Endodermal cell (in vitro differentiated cells): ENCODE measurements around the gene N4BP2. TPM values are rescaled to one million over a fixed set of nuclear protein-coding genes. Genes with fewer than 3 reads are reported as not detected.

ENCODE experiments used
- DNase-seq: peaks from one replicate; pipeline ENCODE4 v3.0.0-alpha.2; 2017
- H3K27ac ChIP-seq: 2 replicates; pipeline ENCODE4 v1.5.1; 2013; ENCODE audit warnings: mild to moderate bottlenecking, low read depth, low read length, moderate library complexity
- H3K27me3 ChIP-seq: 2 replicates; pipeline ENCODE4 v1.6.1; 2013; ENCODE audit warnings: mild to moderate bottlenecking, low read length, moderate library complexity; ENCODE audit not compliant: insufficient read depth, control insufficient read depth, poor library complexity, severe bottlenecking
- H3K36me3 ChIP-seq: 2 replicates; pipeline ENCODE4 v1.7.0; 2013; ENCODE audit warnings: mild to moderate bottlenecking, low read length, moderate library complexity; ENCODE audit not compliant: control insufficient read depth, insufficient read depth
- H3K4me1 ChIP-seq: one replicate; pipeline ENCODE4 v1.7.0; 2013; ENCODE audit warnings: low read length; ENCODE audit not compliant: control insufficient read depth, insufficient read depth
- H3K4me3 ChIP-seq: 2 replicates; pipeline ENCODE4 v1.5.1; 2013; ENCODE audit warnings: mild to moderate bottlenecking, low read length, moderate library complexity
- H3K9ac ChIP-seq: 2 replicates; pipeline ENCODE4 v1.6.1; 2013; ENCODE audit warnings: mild to moderate bottlenecking, low read length, moderate library complexity; ENCODE audit not compliant: poor library complexity, severe bottlenecking; ENCODE audit errors: extremely low read depth
- H3K9me3 ChIP-seq: 2 replicates; pipeline ENCODE4 v1.6.1; 2013; ENCODE audit warnings: mild to moderate bottlenecking, low read length, moderate library complexity; ENCODE audit not compliant: control insufficient read depth
- H3K27ac Mint-ChIP-seq: 2 replicates; pipeline ENCODE4 v1.8.0; 2020; ENCODE audit warnings: mixed read lengths
- H3K27me3 Mint-ChIP-seq: 2 replicates; pipeline ENCODE4 v1.8.0; 2021; ENCODE audit warnings: mild to moderate bottlenecking, mixed read lengths; ENCODE audit not compliant: insufficient read depth
- H3K36me3 Mint-ChIP-seq: 2 replicates; pipeline ENCODE4 v1.8.0; 2020; ENCODE audit warnings: low read depth, mixed read lengths
- H3K4me1 Mint-ChIP-seq: 2 replicates; pipeline ENCODE4 v1.8.0; 2020; ENCODE audit warnings: mixed read lengths
- H3K4me3 Mint-ChIP-seq: 2 replicates; pipeline ENCODE4 v1.8.0; 2020; ENCODE audit warnings: mild to moderate bottlenecking, moderate library complexity, mixed read lengths
- H3K9me3 Mint-ChIP-seq: 2 replicates; pipeline ENCODE4 v1.8.0; 2020; ENCODE audit warnings: mild to moderate bottlenecking, mixed read lengths
- WGBS, 2 experiments: methylation state at CpG; one replicate each; pipeline versions ENCODE4 v1.1.5 to v1.1.7; 2013; ENCODE audit warnings: missing lambda C conversion rate in 2 of 2, mixed read lengths in 1 of 2; ENCODE audit not compliant: insufficient coverage in 1 of 2, insufficient read length in 1 of 2; 5-methylcytosine and 5-hydroxymethylcytosine counted together
- total RNA-seq, 2 donors: library from RNA; stranded (reverse); fragmentation: NEBNext Ultra II Directional in 1 of 2; extraction: Animal tissue kit (Norgen Biotek cat#: 25700) in 1 of 2; gene quantifications; 2 replicates in 1 of 2; 3 replicates in 1 of 2; pipeline ENCODE4 v1.2.1, GENCODE V29; 2021
- TF ChIP-seq, protein P1 (sequence below): fragments of 200-600 bp; sonication (generic); conservative IDR thresholded peaks from 2 replicates; pipeline ENCODE4 v1.5.0; 2021; ENCODE audit warnings: antibody characterized with exemption, mild to moderate bottlenecking

Gene N4BP2
- total RNA-seq, 2 donors from 2014 or later: 37.1 to 44.0 TPM

GRCh38 chr4:40202474-40202873, 145.8 kb downstream of the N4BP2 start:
- no peak overlapping the region for H3K9ac ChIP-seq
- H3K27me3 ChIP-seq: no peaks in the 10 kb centered on the region
- DNase-seq: no peak
- H3K36me3 Mint-ChIP-seq: no peaks in the 10 kb centered on the region
- H3K27ac Mint-ChIP-seq: no peak overlapping the region
- no peaks in the 10 kb centered on the region for H3K9me3 ChIP-seq
- H3K4me1 Mint-ChIP-seq: peaks cover 30% of the 10 kb centered on the region
- TF ChIP-seq, protein P1, sequence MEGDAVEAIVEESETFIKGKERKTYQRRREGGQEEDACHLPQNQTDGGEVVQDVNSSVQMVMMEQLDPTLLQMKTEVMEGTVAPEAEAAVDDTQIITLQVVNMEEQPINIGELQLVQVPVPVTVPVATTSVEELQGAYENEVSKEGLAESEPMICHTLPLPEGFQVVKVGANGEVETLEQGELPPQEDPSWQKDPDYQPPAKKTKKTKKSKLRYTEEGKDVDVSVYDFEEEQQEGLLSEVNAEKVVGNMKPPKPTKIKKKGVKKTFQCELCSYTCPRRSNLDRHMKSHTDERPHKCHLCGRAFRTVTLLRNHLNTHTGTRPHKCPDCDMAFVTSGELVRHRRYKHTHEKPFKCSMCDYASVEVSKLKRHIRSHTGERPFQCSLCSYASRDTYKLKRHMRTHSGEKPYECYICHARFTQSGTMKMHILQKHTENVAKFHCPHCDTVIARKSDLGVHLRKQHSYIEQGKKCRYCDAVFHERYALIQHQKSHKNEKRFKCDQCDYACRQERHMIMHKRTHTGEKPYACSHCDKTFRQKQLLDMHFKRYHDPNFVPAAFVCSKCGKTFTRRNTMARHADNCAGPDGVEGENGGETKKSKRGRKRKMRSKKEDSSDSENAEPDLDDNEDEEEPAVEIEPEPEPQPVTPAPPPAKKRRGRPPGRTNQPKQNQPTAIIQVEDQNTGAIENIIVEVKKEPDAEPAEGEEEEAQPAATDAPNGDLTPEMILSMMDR: no peak
- H3K4me3 ChIP-seq: no peak overlapping the region
- H3K27ac ChIP-seq: no peak overlapping the region
- H3K4me3 Mint-ChIP-seq: no peak overlapping the region
- H3K27me3 Mint-ChIP-seq: no peaks in the 10 kb centered on the region
- 89 to 92% methylated on average over 3 of the region's 3 CpGs for WGBS, 2 experiments
- H3K4me1 ChIP-seq: no peaks in the 10 kb centered on the region
- H3K9me3 Mint-ChIP-seq: no peaks in the 10 kb centered on the region
- no peaks in the 10 kb centered on the region for H3K36me3 ChIP-seq

DNA sequence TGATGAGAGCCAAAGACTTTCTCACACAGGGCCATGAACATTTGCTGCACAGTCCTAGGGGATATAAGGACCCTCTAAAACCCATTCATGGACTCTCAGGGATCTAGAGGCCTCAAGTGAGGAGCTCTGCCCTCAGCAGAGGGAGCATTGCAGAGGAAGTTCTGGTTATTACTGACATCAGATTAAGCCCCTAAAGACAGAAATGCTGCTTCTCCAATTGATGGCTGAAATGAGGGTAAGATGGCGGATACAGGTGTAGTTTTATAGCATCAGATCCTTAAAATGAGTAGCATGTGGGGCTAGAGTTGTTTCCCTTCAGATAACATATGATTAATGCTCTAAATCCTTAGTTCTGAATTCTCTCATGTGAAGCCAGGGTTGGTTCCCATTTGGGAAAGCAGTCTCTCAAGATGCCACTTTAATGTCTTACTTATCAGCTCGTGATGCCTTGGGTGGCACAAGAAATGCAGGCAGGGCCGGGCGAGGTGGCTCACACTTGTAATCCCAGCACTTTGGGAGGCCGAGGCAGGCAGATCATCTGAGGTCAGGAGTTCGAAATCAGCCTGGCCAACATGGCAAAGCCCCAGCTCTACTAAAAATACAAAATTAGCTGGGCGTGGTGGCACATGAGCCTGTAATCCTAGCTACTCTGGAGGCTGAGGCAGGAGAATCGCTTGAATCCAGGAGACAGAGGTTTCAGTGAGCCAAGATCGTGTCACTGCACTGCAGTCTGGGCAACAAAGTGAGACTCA, 148.0 kb downstream of the N4BP2 start:
- no peak for DNase-seq
- H3K9me3 ChIP-seq: no peaks in the 10 kb centered on the region
- TF ChIP-seq, protein P1: no peak
- H3K27me3 ChIP-seq: no peaks in the 10 kb centered on the region
- Mint-ChIP-seq H3K4me1 (peaks cover 8% of the 10 kb centered on the region), H3K27me3 (no peaks in the 10 kb centered on the region), H3K27ac (no peak overlapping the region), H3K4me3 (no peak overlapping the region), H3K9me3 (no peaks in the 10 kb centered on the region), H3K36me3 (no peaks in the 10 kb centered on the region)
- no peaks in the 10 kb centered on the region for H3K36me3 ChIP-seq
- WGBS, 2 experiments: 91 to 93% methylated on average over 9 of the region's 9 CpGs
- H3K4me1 ChIP-seq: no peaks in the 10 kb centered on the region
- H3K4me3 ChIP-seq: no peak overlapping the region
- no peak overlapping the region for H3K9ac ChIP-seq
- no peak overlapping the region for H3K27ac ChIP-seq

- Histone ChIP-seq H3K4me3 (no peak overlapping the region), H3K9me3 (no peaks in the 10 kb centered on the region), H3K9ac (no peak overlapping the region), H3K4me1 (no peaks in the 10 kb centered on the region), H3K36me3 (no peaks in the 10 kb centered on the region), H3K27ac (no peak overlapping the region), H3K27me3 (no peaks in the 10 kb centered on the region)
- TF ChIP-seq, protein P1: no peak
- WGBS, 2 experiments: 88 to 93% methylated on average over 2 to 6 of the region's 6 CpGs
- Mint-ChIP-seq H3K4me1 (peaks cover under 1% of the 10 kb centered on the region), H3K4me3 (no peak overlapping the region), H3K9me3 (no peaks in the 10 kb centered on the region), H3K27ac (peak overlapping the region; percentile 2), H3K36me3 (no peaks in the 10 kb centered on the region), H3K27me3 (no peaks in the 10 kb centered on the region)
- no peak for DNase-seq
These were observed 148.9 kb downstream of the N4BP2 start for GRCh38 chr4:40205259-40206198.
